GM23338 (cell line): Measurements from ENCODE around the gene ARCN1. TPM values are rescaled to one million over a fixed set of nuclear protein-coding genes. Genes with fewer than 3 reads are reported as not detected.

Experiments
- ATAC-seq: fragments of 200-7000 bp; cut with Tn5 transposase; 3 replicates; pipeline ENCODE4 v1.9.1; 2020
- DNase-seq: peaks from one replicate; pipeline ENCODE4 v3.0.0-alpha.2; 2015; ENCODE audit warnings: low spot score
- H2AFZ ChIP-seq: fragments of 200-600 bp; sonication (generic); 2 replicates; pipeline ENCODE4 v1.8.0; 2016; ENCODE audit warnings: antibody characterized with exemption, mild to moderate bottlenecking, moderate library complexity
- H3F3A ChIP-seq: fragments of 200-600 bp; sonication (generic); replicated peaks from 2 replicates; pipeline ENCODE4 v1.8.0; 2017; ENCODE audit warnings: antibody characterized with exemption, mixed run types, low read depth
- H3K27ac ChIP-seq: fragments of 200-600 bp; sonication (generic); 2 replicates; pipeline ENCODE4 v1.6.1; 2016; ENCODE audit warnings: low read depth
- H3K27me3 ChIP-seq: fragments of 200-600 bp; sonication (generic); 2 replicates; pipeline ENCODE4 v1.8.0; 2016; ENCODE audit warnings: mild to moderate bottlenecking, mixed run types, moderate library complexity; ENCODE audit not compliant: insufficient read depth
- H3K36me3 ChIP-seq: fragments of 200-600 bp; sonication (generic); 2 replicates; pipeline ENCODE4 v1.8.0; 2016; ENCODE audit warnings: mild to moderate bottlenecking; ENCODE audit not compliant: insufficient read depth
- H3K4me1 ChIP-seq: fragments of 200-600 bp; sonication (generic); 2 replicates; pipeline ENCODE4 v1.8.0; 2016; ENCODE audit warnings: mild to moderate bottlenecking, moderate library complexity; ENCODE audit not compliant: insufficient read depth
- H3K4me2 ChIP-seq: fragments of 200-600 bp; sonication (generic); 2 replicates; pipeline ENCODE4 v1.7.1; 2017; ENCODE audit warnings: mixed run types
- H3K4me3 ChIP-seq: fragments of 200-600 bp; sonication (generic); 2 replicates; pipeline ENCODE4 v1.6.1; 2016; ENCODE audit warnings: mixed run types
- H3K79me2 ChIP-seq: fragments of 200-600 bp; sonication (generic); replicated peaks from 2 replicates; pipeline ENCODE4 v1.8.0; 2017; ENCODE audit warnings: mild to moderate bottlenecking; ENCODE audit not compliant: insufficient read depth
- H3K9me2 ChIP-seq: fragments of 200-600 bp; sonication (generic); 2 replicates; pipeline ENCODE4 v1.8.0; 2017; ENCODE audit not compliant: insufficient read depth
- H4K20me1 ChIP-seq: fragments of 200-600 bp; sonication (generic); replicated peaks from 2 replicates; pipeline ENCODE4 v1.8.0; 2017; ENCODE audit warnings: mild to moderate bottlenecking; ENCODE audit not compliant: insufficient read depth
- H3K27ac Mint-ChIP-seq: 2 replicates; pipeline ENCODE4 v1.8.0; 2020; ENCODE audit warnings: inconsistent platforms, mild to moderate bottlenecking, moderate library complexity, mixed read lengths
- H3K27me3 Mint-ChIP-seq: 3 replicates; pipeline ENCODE4 v1.8.0; 2022; ENCODE audit warnings: low read depth, mild to moderate bottlenecking, moderate library complexity, mixed read lengths, inconsistent platforms; ENCODE audit not compliant: insufficient read depth, poor library complexity
- H3K36me3 Mint-ChIP-seq: 3 replicates; pipeline ENCODE4 v1.8.0; 2021; ENCODE audit warnings: low read depth, mild to moderate bottlenecking, inconsistent platforms, moderate library complexity, mixed read lengths
- H3K4me1 Mint-ChIP-seq: 3 replicates; pipeline ENCODE4 v1.8.0; 2020; ENCODE audit warnings: mild to moderate bottlenecking, inconsistent platforms, mixed read lengths
- H3K4me3 Mint-ChIP-seq: 3 replicates; pipeline ENCODE4 v1.8.0; 2021; ENCODE audit warnings: moderate library complexity, mild to moderate bottlenecking, inconsistent platforms, mixed read lengths
- H3K9me3 Mint-ChIP-seq: 3 replicates; pipeline ENCODE4 v1.8.0; 2020; ENCODE audit warnings: moderate library complexity, mild to moderate bottlenecking, inconsistent platforms, mixed read lengths
- CREB1 ChIP-seq: fragments of 250-450 bp; sonication (Bioruptor Pico); IDR thresholded peaks from 2 replicates; pipeline ENCODE4 v1.5.0; 2020; ENCODE audit warnings: low read depth, mild to moderate bottlenecking, moderate library complexity
- ETS1 ChIP-seq: IDR thresholded peaks from 2 replicates; pipeline ENCODE4 v1.6.1; 2016; ENCODE audit warnings: antibody characterized with exemption
- EZH2 ChIP-seq: fragments of 200-600 bp; sonication (generic); IDR thresholded peaks from one replicate; pipeline ENCODE4 v1.8.0; 2017; ENCODE audit warnings: antibody characterized with exemption, mild to moderate bottlenecking, low read depth; ENCODE audit not compliant: unreplicated experiment
- EZH2phosphoT487 ChIP-seq: fragments of 200-600 bp; sonication (generic); IDR thresholded peaks from one replicate; pipeline ENCODE4 v1.8.1; 2018; ENCODE audit warnings: antibody characterized with exemption; ENCODE audit not compliant: unreplicated experiment
- JUNB ChIP-seq: IDR thresholded peaks from one replicate; pipeline ENCODE4 v1.6.1; 2016; ENCODE audit warnings: antibody characterized with exemption; ENCODE audit not compliant: unreplicated experiment
- NANOG ChIP-seq: IDR thresholded peaks from 2 replicates; pipeline ENCODE4 v1.6.1; 2016; ENCODE audit warnings: antibody characterized with exemption, borderline replicate concordance
- POLR2AphosphoS5 ChIP-seq: IDR thresholded peaks from 2 replicates; pipeline ENCODE4 v1.6.1; 2016; ENCODE audit warnings: antibody characterized with exemption, low read depth
- REST ChIP-seq: IDR thresholded peaks from one replicate; pipeline ENCODE4 v1.6.1; 2018; ENCODE audit warnings: antibody characterized with exemption; ENCODE audit not compliant: unreplicated experiment
- STAT1 ChIP-seq: IDR thresholded peaks from one replicate; pipeline ENCODE4 v1.6.1; 2016; ENCODE audit warnings: antibody characterized with exemption; ENCODE audit not compliant: unreplicated experiment
- ZNF114 ChIP-seq: fragments of 250-450 bp; sonication (Bioruptor Pico); IDR thresholded peaks from 2 replicates; pipeline ENCODE4 v1.5.0; 2020; ENCODE audit warnings: mild to moderate bottlenecking, moderate library complexity
- ZNF331 ChIP-seq: fragments of 250-450 bp; sonication (Bioruptor Pico); IDR thresholded peaks from 2 replicates; pipeline ENCODE4 v1.5.0; 2020; ENCODE audit warnings: low read depth, mild to moderate bottlenecking, moderate library complexity
- polyA plus RNA-seq: library from polyadenylated mRNA; unstranded; fragments of >200 nt; fragmentation: Nextera tagmentation; extraction: Ambion mirVana; gene quantifications from 2 replicates; pipeline ENCODE4 v1.2.1, GENCODE V29; 2016
- total RNA-seq: library from RNA; depleted of rRNA; stranded (reverse); fragments of >200 nt; shearing (Covaris generic); gene quantifications from 2 replicates; pipeline ENCODE4 v1.2.3, GENCODE V29; 2014
- TF ChIP-seq, protein P1 (sequence below), 2 experiments: fragments of 200-600 bp in 1 of 2; sonication (generic) in 1 of 2; conservative IDR thresholded peaks; 2 replicates each; pipeline versions ENCODE4 v1.5.1 to v1.6.1; 2016 to 2017; ENCODE audit warnings: antibody characterized with exemption in 2 of 2, low read depth in 2 of 2, mild to moderate bottlenecking in 2 of 2, moderate library complexity in 1 of 2
- TF ChIP-seq, protein P2 (sequence below): fragments of 250-450 bp; sonication (Bioruptor Pico); IDR thresholded peaks from 2 replicates; pipeline ENCODE4 v1.5.0; 2020; ENCODE audit warnings: mild to moderate bottlenecking, moderate library complexity

Gene ARCN1
- total and polyA plus RNA-seq, 2 experiments from 2014 or later = 79.9 to 106 TPM

DNA sequence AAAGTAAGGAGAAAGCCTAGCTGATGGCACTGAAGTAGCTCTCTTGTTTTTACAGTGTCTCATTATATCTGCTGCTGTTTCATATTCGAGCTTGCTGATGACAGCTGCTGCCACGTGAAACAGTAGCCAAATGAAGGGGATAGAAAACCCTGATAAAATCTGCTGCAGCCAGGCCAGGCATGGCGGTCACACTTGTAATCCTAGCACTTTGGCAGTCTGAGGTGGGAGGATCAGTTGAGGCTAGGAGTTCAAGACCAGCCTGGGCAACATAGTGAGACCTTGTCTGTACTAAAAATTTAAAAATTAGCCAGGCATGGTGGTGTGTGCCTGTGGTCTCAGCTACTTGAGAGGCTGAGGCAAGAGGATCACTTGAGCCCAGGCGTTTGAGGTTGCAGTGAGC lies 19.9 kb upstream of the ARCN1 start:
- no peaks in the 10 kb centered on the region for H3K79me2 ChIP-seq
- no peak overlapping the region for H3K4me3 ChIP-seq
- peaks cover 27% of the 10 kb centered on the region; the same call in 2 of the 3 replicates for H3K36me3 Mint-ChIP-seq
- no peaks in the 10 kb centered on the region for H3K4me1 Mint-ChIP-seq
- no peaks in the 10 kb centered on the region for H3K27me3 ChIP-seq
- H3K27me3 Mint-ChIP-seq = peaks cover 4% of the 10 kb centered on the region
- H3K4me2 ChIP-seq = no peak overlapping the region
- no peaks in the 10 kb centered on the region for H3K4me1 ChIP-seq
- no peak for ATAC-seq
- no peak for DNase-seq
- H3K36me3 ChIP-seq = peaks cover 4% of the 10 kb centered on the region; the same call in 1 of the 2 replicates
- H4K20me1 ChIP-seq = no peaks in the 10 kb centered on the region
- no peak overlapping the region for H3K4me3 Mint-ChIP-seq
- H3K27ac ChIP-seq = no peak overlapping the region
- H3K9me2 ChIP-seq = no peaks in the 10 kb centered on the region
- no peaks in the 10 kb centered on the region for H3F3A ChIP-seq
- TF ChIP-seq EZH2phosphoT487 (no peak), NANOG (no peak), POLR2AphosphoS5 (no peak), EZH2 (no peak), ETS1 (no peak), CREB1 (CRISPR knock-in tag) (no peak), JUNB (no peak), ZNF114 (CRISPR knock-in tag) (no peak), ZNF331 (CRISPR knock-in tag) (no peak), STAT1 (no peak), REST (no peak)
- TF ChIP-seq, protein P1, sequence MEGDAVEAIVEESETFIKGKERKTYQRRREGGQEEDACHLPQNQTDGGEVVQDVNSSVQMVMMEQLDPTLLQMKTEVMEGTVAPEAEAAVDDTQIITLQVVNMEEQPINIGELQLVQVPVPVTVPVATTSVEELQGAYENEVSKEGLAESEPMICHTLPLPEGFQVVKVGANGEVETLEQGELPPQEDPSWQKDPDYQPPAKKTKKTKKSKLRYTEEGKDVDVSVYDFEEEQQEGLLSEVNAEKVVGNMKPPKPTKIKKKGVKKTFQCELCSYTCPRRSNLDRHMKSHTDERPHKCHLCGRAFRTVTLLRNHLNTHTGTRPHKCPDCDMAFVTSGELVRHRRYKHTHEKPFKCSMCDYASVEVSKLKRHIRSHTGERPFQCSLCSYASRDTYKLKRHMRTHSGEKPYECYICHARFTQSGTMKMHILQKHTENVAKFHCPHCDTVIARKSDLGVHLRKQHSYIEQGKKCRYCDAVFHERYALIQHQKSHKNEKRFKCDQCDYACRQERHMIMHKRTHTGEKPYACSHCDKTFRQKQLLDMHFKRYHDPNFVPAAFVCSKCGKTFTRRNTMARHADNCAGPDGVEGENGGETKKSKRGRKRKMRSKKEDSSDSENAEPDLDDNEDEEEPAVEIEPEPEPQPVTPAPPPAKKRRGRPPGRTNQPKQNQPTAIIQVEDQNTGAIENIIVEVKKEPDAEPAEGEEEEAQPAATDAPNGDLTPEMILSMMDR (conservative IDR thresholded peaks at IDR 0.05; ENCODE audit: low read depth in 2 of 2) = no peak
- TF ChIP-seq, protein P2, sequence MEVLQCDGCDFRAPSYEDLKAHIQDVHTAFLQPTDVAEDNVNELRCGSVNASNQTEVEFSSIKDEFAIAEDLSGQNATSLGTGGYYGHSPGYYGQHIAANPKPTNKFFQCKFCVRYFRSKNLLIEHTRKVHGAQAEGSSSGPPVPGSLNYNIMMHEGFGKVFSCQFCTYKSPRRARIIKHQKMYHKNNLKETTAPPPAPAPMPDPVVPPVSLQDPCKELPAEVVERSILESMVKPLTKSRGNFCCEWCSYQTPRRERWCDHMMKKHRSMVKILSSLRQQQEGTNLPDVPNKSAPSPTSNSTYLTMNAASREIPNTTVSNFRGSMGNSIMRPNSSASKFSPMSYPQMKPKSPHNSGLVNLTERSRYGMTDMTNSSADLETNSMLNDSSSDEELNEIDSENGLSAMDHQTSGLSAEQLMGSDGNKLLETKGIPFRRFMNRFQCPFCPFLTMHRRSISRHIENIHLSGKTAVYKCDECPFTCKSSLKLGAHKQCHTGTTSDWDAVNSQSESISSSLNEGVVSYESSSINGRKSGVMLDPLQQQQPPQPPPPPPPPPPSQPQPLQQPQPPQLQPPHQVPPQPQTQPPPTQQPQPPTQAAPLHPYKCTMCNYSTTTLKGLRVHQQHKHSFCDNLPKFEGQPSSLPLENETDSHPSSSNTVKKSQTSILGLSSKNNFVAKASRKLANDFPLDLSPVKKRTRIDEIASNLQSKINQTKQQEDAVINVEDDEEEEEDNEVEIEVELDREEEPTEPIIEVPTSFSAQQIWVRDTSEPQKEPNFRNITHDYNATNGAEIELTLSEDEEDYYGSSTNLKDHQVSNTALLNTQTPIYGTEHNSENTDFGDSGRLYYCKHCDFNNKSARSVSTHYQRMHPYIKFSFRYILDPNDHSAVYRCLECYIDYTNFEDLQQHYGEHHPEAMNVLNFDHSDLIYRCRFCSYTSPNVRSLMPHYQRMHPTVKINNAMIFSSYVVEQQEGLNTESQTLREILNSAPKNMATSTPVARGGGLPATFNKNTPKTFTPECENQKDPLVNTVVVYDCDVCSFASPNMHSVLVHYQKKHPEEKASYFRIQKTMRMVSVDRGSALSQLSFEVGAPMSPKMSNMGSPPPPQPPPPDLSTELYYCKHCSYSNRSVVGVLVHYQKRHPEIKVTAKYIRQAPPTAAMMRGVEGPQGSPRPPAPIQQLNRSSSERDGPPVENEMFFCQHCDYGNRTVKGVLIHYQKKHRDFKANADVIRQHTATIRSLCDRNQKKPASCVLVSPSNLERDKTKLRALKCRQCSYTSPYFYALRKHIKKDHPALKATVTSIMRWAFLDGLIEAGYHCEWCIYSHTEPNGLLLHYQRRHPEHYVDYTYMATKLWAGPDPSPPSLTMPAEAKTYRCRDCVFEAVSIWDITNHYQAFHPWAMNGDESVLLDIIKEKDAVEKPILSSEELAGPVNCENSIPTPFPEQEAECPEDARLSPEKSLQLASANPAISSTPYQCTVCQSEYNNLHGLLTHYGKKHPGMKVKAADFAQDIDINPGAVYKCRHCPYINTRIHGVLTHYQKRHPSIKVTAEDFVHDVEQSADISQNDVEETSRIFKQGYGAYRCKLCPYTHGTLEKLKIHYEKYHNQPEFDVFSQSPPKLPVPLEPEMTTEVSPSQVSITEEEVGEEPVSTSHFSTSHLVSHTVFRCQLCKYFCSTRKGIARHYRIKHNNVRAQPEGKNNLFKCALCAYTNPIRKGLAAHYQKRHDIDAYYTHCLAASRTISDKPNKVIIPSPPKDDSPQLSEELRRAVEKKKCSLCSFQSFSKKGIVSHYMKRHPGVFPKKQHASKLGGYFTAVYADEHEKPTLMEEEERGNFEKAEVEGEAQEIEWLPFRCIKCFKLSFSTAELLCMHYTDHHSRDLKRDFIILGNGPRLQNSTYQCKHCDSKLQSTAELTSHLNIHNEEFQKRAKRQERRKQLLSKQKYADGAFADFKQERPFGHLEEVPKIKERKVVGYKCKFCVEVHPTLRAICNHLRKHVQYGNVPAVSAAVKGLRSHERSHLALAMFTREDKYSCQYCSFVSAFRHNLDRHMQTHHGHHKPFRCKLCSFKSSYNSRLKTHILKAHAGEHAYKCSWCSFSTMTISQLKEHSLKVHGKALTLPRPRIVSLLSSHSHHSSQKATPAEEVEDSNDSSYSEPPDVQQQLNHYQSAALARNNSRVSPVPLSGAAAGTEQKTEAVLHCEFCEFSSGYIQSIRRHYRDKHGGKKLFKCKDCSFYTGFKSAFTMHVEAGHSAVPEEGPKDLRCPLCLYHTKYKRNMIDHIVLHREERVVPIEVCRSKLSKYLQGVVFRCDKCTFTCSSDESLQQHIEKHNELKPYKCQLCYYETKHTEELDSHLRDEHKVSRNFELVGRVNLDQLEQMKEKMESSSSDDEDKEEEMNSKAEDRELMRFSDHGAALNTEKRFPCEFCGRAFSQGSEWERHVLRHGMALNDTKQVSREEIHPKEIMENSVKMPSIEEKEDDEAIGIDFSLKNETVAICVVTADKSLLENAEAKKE (CRISPR knock-in tag) = no peak
- H3K27ac Mint-ChIP-seq = no peak overlapping the region
- no peak overlapping the region for H2AFZ ChIP-seq
- no peaks in the 10 kb centered on the region for H3K9me3 Mint-ChIP-seq
